H1 (cell line): ENCODE results near the gene KDM1A. TPM values are rescaled to one million over a fixed set of nuclear protein-coding genes. Genes with fewer than 3 reads are reported as not detected.

Source experiments
- CHD2 ChIP-seq: IDR thresholded peaks from 2 replicates; pipeline ENCODE4 v1.6.1; 2012; ENCODE audit warnings: low read length, improper control_type of control experiment
- SP1 ChIP-seq: IDR thresholded peaks from 2 replicates; pipeline ENCODE4 v1.6.1; 2011; ENCODE audit warnings: low read depth, low read length
- TEAD4 ChIP-seq: IDR thresholded peaks from 2 replicates; pipeline ENCODE4 v1.6.1; 2012; ENCODE audit warnings: low read depth, low read length, inconsistent platforms, mixed read lengths
- polyA plus RNA-seq, 7 experiments: library from polyadenylated mRNA; depleted of rRNA in 3 of 7; stranded (reverse) in 5 of 7; unstranded in 2 of 7; fragments of >200 nt in 5 of 7; fragments of 200-250 nt in 2 of 7; gene quantifications; 1 replicate in 5 of 7; 2 replicates in 1 of 7; 4 replicates in 1 of 7; pipeline versions ENCODE4 v1.2.1 to v1.2.3, GENCODE V29; 2011 to 2013; ENCODE audit warnings: missing spikeins in 2 of 7, mixed read lengths in 2 of 7
- total RNA-seq: library from RNA; stranded (reverse); fragmentation: NEBNext Ultra II Directional; extraction: Animal tissue kit (Norgen Biotek cat#: 25700); gene quantifications from 2 replicates; pipeline ENCODE4 v1.2.1, GENCODE V29; 2021

Gene KDM1A
- total and polyA plus RNA-seq, 2 of the 8 experiments (the other 6 are each of a cell fraction or from before 2014, with no cell fraction given), result 216 to 275 TPM

- TF ChIP-seq SP1 (no peak), CHD2 (no peak), TEAD4 (no peak)
Observed at GRCh38 chr1:23026568-23026967, 7.3 kb downstream of the KDM1A start (continued).
